Fibroblast of gingiva (primary cell): ENCODE results near the gene DNAJB4.
"Not testable (repeated sequence)": the region's sequence is repeated elsewhere in the genome, so short reads cannot be mapped to it uniquely, and the experiment has no call there.

Source experiments
- DNase-seq: peaks from one replicate; pipeline ENCODE4 v3.0.0-alpha.2; 2011; ENCODE audit warnings: low read depth

DNAJB4 gene

DNA sequence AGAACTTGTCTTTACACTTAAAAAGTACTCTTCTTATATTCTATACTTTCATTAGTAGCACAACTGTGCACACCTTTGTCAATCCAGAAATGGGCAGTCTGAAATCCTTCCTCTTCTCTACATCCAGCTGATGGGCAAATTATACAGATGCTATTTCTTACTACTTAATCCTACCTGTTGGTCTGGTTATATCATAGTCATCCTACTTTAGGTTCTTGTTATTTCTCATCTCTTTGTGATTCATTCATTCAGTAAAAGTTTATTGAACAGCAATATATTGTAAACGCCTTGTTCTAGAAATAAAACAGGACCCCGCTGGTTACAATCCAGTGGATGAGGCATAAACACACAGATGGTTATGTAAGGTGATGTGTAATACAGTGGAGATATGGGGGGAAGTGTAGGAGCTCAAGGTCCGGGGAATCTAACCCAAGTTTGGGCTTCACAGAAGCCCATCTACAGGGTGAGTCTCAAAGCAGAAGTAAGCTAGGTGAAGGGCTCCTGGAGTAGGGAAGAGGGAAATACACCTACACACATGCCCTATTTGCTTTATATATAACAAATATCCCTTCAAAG, 14.0 kb upstream of the DNAJB4 start:
- no peak for DNase-seq

GRCh38 chr1:77991638-77992037, 13.1 kb upstream of the DNAJB4 start:
- DNase-seq, result no peak

- no peak for DNase-seq
Measured at GRCh38 chr1:77994117-77994705, 10.5 kb upstream of the DNAJB4 start.

DNA sequence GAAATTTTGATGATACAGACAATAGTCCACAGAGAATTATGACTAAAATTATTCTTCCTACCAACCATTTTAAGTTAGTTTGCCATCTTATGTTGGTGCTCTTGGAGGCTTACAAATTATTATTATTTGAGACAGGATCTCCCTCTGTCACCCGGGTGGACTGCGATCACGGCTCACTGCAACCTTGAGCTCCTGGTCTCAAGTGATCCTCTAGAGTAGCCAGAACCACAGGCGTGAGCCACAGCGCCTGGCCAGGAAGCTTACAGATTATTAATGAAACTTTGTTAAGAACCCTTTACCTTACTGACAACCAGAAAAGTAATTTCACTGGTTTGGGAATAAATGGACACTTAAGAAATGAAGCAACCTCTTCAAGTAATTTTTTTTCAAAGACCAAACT, 8.0 kb upstream of the DNAJB4 start:
- no peak for DNase-seq

DNA sequence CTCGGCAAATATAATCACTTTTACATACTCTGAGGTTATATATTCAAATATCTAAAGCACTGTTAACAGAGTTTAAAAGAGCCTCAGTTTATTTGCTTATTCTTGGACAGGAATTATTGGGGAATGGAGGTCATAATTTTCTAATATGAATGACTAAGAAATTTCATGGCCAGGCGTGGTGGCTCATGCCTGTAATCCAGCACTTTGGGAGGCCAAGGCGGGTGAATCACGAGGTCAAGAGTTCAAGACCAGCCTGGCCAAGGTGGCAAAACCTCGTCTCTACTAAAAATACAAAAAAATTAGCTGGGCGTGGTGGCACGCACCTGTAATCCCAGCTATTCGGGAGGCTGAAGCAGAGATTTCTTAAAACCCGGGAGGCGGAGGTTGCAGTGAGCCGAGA, 4.2 kb upstream of the DNAJB4 start:
- DNase-seq, result not testable (repeated sequence)

GRCh38 chr1:78003070-78003746, 1.5 kb upstream of the DNAJB4 start:
- no peak for DNase-seq

- DNase-seq, result peak; percentile 77
Measured at GRCh38 chr1:78003882-78004718, 639 bp upstream of the DNAJB4 start.

DNA sequence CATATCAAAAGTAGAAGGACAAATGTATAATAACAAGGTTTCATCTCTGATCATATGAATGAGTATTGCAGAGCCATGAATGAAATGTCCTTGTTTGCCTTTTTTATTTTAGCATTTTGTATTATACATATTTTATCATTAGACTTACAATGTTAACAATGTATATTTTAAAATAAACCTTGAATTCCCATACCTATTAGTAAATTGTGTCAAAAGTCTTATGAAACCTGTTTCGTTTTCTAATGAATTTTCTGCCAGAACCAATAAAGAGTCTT, 646 bp downstream of the DNAJB4 start:
- no peak for DNase-seq

- peak; percentile 90 for DNase-seq
Measured at GRCh38 chr1:78005755-78006154, 1.0 kb downstream of the DNAJB4 start.

DNA sequence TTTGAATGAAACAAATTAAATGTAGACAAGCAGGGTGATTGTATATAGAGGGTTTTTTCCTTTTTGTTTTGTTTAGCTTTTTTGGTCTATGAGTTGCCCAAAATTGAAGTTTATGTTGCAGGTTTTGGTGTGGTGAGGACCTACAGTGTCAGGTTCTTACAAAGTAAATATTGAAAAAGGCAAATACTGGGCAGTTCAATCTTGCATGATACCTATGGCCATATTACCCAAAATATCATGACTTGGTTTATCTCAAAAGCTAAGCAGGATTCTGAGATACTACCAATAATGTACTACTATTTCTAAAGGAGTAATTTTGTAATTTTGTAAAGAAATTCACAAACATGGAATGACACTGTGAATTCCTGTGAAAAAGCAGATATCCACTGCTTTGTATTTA, 1.8 kb downstream of the DNAJB4 start:
- DNase-seq, result no peak

DNA sequence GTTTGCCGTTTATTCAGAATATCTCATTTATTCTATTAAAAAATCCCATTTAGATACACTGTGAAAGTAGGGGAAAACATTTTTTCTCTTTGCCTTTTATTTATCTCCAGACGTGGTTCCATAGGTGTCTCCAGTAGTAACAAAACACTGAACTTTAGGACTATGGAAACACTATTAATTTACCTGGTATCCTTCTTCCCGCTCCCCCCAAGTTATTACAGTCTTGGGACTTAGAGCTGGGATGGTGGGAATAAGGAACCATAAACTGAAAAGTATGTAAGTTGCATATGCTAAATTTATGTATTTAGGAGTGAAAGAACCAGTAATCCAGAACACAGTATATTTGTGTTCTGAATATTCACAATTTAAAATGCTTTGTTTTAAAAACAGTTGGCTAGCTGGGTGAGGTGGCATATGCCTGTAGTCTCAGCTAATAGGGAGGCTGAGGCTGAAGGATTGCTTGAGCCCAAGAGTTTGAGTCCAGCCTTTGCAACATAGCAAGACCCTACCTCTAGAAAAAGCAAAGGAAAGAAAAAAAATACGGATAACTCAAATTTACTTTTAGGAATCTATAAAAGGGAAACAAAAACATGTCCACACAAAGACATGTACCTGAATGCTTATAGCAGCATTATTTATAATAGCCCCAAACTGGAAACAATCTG, 3.1 kb downstream of the DNAJB4 start:
- no peak for DNase-seq

DNA sequence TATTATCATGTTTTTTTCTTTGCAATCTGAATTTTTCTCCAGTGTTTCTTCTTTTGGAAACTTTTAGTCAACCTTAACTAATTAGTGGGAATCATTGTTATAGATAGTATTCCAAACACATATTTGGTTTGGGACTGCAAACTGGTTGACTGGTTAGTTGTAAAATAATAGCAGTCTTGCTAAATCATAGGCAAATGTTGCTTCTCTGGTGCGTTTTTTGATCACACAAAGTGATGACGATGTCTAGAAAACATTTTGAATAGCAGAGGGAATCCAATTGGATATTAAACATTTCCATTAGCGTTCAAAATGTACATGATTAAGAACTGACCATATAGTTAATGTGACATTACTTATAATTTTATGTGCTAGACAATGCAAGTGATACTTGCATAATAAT, 4.5 kb downstream of the DNAJB4 start:
- DNase-seq, result peak; percentile 29

DNA sequence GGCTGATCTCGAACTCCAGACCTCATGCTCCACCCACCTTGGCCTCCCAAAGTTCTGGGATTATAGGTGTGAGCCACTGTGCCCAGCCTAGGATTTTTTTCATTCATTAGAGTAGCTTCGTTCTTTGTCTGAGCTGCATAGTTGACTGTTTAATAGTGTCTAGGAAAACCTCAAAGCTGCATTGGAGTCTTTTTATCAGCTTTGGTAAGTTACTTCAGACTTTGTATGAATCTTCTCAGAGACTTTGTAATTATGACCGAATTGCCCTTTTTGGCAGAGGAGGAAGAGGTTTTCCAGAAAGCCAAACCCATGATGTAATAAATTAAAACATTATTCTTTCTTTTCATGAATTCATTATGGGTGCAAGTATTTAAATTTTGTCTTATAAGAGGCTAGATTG, 5.1 kb downstream of the DNAJB4 start:
- DNase-seq, result no peak

- DNase-seq, result no peak
Measured at GRCh38 chr1:78011050-78011449, 6.3 kb downstream of the DNAJB4 start.

GRCh38 chr1:78015148-78015547, 10.4 kb downstream of the DNAJB4 start:
- no peak for DNase-seq

GRCh38 chr1:78019024-78019423, 14.3 kb downstream of the DNAJB4 start:
- no peak for DNase-seq

DNA sequence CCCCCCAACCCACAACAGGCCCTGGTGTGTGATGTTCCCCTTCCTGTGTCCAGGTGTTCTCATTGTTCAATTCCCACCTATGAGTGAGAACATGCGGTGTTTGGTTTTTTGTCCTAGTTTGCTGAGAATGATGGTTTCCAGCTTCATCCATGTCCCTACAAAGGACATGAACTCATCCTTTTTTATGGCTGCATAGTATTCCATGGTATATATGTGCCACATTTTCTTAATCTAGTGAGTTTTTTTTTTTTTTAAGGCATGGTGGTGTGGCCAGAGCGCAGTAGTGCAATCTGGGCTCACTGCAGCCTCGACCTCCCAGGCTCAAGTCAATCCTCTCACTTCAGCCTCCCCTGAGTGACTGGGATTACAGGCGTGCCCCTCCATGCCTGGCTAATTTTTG, 16.4 kb downstream of the DNAJB4 start:
- not testable (repeated sequence) for DNase-seq

- no peak for DNase-seq
Measured at GRCh38 chr1:78029793-78030192, 25.1 kb downstream of the DNAJB4 start.

DNA sequence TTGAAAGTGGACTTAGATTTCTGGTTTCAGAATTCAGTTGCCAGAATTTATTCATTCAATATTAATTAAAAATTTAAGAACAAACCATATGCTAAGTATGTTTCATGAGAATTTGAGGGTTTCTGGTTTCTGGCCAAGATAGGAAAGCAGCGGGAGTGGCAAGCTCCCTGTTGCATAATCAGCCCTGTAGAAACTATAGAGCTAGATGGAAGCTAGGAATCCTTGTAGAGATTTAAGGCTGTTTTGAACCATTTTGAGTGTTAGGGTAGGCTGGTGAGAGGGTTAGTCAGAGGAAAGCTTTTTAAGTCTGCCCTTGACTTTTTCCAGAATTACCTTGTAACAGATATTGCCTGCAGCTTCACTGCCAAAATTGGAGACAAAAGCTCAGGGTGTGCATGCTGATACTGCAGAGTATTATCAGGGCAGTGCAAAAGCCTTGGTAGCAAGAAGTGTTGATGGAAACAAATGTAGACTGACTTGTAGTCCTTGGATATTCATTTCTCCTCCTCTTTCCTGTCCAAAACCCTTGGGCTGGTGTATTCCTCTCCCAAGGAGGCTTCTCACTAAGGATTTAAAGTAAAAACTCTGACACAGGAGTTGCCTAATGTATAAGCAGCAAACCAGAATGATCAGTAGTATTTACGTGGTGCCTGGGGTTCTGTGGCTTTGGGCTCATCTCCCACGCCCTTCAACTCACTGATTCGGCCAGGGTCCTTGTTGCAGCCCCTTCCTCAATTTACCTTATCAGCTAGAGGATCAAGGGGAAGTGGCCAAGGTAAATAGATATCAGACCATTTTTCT, 28.5 kb downstream of the DNAJB4 start:
- DNase-seq, result no peak

GRCh38 chr1:78033797-78034172, 29.0 kb downstream of the DNAJB4 start:
- DNase-seq, result no peak

- no peak for DNase-seq
Measured at GRCh38 chr1:78035121-78035520, 30.4 kb downstream of the DNAJB4 start.

DNA sequence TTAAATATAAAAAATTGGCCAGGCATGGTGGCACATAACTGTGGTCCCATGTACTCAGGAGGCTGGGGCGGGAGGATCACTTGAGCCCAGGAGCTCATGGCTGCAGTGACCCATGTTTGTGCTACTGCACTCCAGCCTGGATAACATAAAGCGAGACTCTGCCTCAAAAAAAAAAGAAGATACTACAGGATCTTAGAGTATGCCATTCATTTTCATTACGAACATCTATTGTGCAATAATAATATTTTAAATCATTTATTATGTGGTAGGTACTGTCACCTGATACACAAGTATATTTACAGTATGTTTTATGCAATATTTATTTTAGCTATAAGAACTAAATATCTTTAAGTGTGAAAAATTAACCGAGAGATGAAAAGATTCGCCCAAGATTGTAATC, 31.7 kb downstream of the DNAJB4 start:
- no peak for DNase-seq
